HepG2 (cell line): Measurements from ENCODE around the gene MPC1. TPM values are rescaled to one million over a fixed set of nuclear protein-coding genes. Genes with fewer than 3 reads are reported as not detected.

Experiments used
- ATAC-seq: fragments of 200-7000 bp; cut with Tn5 transposase; 3 replicates; pipeline ENCODE4 v1.9.1; 2020; ENCODE audit warnings: mild to moderate bottlenecking, moderate library complexity
- BruUV-seq: library from RNA; stranded (reverse); fragments of 400-500 nt; replicated peaks from 2 replicates; lab custom pipeline; 2021; lab: Mats Ljungman, UMichigan
- CTCF ChIA-PET: fragments of 300-600 bp; formaldehyde crosslinking; extraction: SDS; loops from one replicate; lab custom pipeline; 2021; ENCODE audit warnings: low total read pairs, inconsistent platforms, low intra/inter-chr PET ratio; lab: Yijun Ruan, JAX
- POLR2A ChIA-PET: fragments of 350-600 bp; sonication (Branson Sonifier 250); formaldehyde crosslinking; loops from one replicate; lab custom pipeline; 2020; ENCODE audit warnings: antibody characterized with exemption, inconsistent platforms; lab: Yijun Ruan, JAX
- DNase-seq: peaks from one replicate; pipeline ENCODE4 v3.0.0-alpha.2; 2015; ENCODE audit warnings: low spot score
- FAIRE-seq: peaks from 3 replicates; lab custom pipeline; 2011; peaks lifted over from hg19 to GRCh38; lab: Jason Lieb, UNC
- H2AFZ ChIP-seq: one replicate; pipeline ENCODE4 v1.6.1; 2011; ENCODE audit warnings: low read length, inconsistent platforms
- H3K27ac ChIP-seq: fragments of 300-600 bp; 3 replicates; pipeline ENCODE4 v1.8.0; 2011; ENCODE audit warnings: mixed run types, mild to moderate bottlenecking, mixed read lengths, low read length, inconsistent platforms; ENCODE audit not compliant: insufficient read depth; ENCODE audit errors: extremely low read length
- H3K27me3 ChIP-seq, 2 experiments: fragments of 200-600 bp in 1 of 2; 2 replicates in 1 of 2; 3 replicates in 1 of 2; pipeline versions ENCODE4 v1.6.0 to v1.8.0; 2011; ENCODE audit warnings: low read length in 2 of 2, mild to moderate bottlenecking in 2 of 2, moderate library complexity in 2 of 2, inconsistent platforms in 1 of 2; ENCODE audit not compliant: insufficient read depth in 2 of 2, control insufficient read depth in 1 of 2
- H3K36me3 ChIP-seq, 2 experiments: fragments of 200-600 bp in 1 of 2; replicated peaks in 1 of 2; 2 replicates in 1 of 2; 3 replicates in 1 of 2; pipeline versions ENCODE4 v1.5.1 to v1.8.0; 2011; ENCODE audit warnings: low read length in 2 of 2, inconsistent platforms in 1 of 2; ENCODE audit not compliant: insufficient read depth in 2 of 2, control insufficient read depth in 1 of 2
- H3K4me1 ChIP-seq: 2 replicates; pipeline ENCODE4 v1.5.1; 2012; ENCODE audit warnings: low read length, inconsistent platforms; ENCODE audit not compliant: insufficient read depth
- H3K4me2 ChIP-seq: 2 replicates; pipeline ENCODE4 v1.6.0; 2011; ENCODE audit warnings: low read depth, low read length, inconsistent platforms
- H3K4me3 ChIP-seq, 3 experiments: fragments of 200-600 bp in 1 of 3; sonication (generic), shearing (Covaris generic) in 1 of 3; replicated peaks in 1 of 3; 2 replicates each; pipeline ENCODE4 v1.5.1; 2011 to 2016; ENCODE audit warnings: low read length in 3 of 3, inconsistent platforms in 2 of 3, low read depth in 2 of 3, mild to moderate bottlenecking in 2 of 3, control low read depth in 1 of 3, mixed read lengths in 1 of 3; ENCODE audit not compliant: insufficient read depth in 1 of 3
- H3K79me2 ChIP-seq: one replicate; pipeline ENCODE4 v1.6.1; 2011; ENCODE audit warnings: low read length, inconsistent platforms; ENCODE audit not compliant: insufficient read depth
- H3K9ac ChIP-seq: 2 replicates; pipeline ENCODE4 v1.6.0; 2011; ENCODE audit warnings: mild to moderate bottlenecking, low read depth, low read length, inconsistent platforms; ENCODE audit not compliant: insufficient read depth
- H3K9me3 ChIP-seq: 2 replicates; pipeline ENCODE4 v1.5.1; 2012; ENCODE audit warnings: mild to moderate bottlenecking, low read length
- H4K20me1 ChIP-seq: 2 replicates; pipeline ENCODE4 v1.6.0; 2011; ENCODE audit warnings: inconsistent platforms, mild to moderate bottlenecking, low read length, moderate library complexity; ENCODE audit not compliant: insufficient read depth
- FOXP1 ChIP-seq, 2 experiments: fragments of 450-650 bp in 1 of 2; IDR thresholded peaks; 2 replicates each; pipeline ENCODE4 v1.6.1; 2017 to 2018; ENCODE audit warnings: antibody characterized with exemption in 1 of 2
- GTF3A ChIP-seq: sonication (generic); formaldehyde crosslinking; conservative IDR thresholded peaks from 2 replicates; pipeline ENCODE4 v1.4.0; 2020; ENCODE audit warnings: mild to moderate bottlenecking, missing genetic modification reagents
- HMGA1 ChIP-seq: sonication (generic); formaldehyde crosslinking; conservative IDR thresholded peaks from 2 replicates; pipeline ENCODE4 v1.4.0; 2020; ENCODE audit warnings: missing genetic modification reagents
- KLF12 ChIP-seq: sonication (generic); formaldehyde crosslinking; IDR thresholded peaks from 2 replicates; pipeline ENCODE4 v1.4.0; 2020; ENCODE audit warnings: missing genetic modification reagents, borderline replicate concordance
- PITX1 ChIP-seq: sonication (generic); formaldehyde crosslinking; IDR thresholded peaks from 2 replicates; pipeline ENCODE4 v1.5.1; 2020; ENCODE audit warnings: mild to moderate bottlenecking, missing genetic modification reagents
- SMARCC2 ChIP-seq: fragments of 450-650 bp; IDR thresholded peaks from 2 replicates; pipeline ENCODE4 v1.6.1; 2017; ENCODE audit warnings: antibody characterized with exemption, mild to moderate bottlenecking
- ZBTB7A ChIP-seq: sonication (generic); formaldehyde crosslinking; IDR thresholded peaks from 2 replicates; pipeline ENCODE4 v1.8.0; 2022; ENCODE audit warnings: mild to moderate bottlenecking, missing genetic modification reagents
- ZFP36L1 ChIP-seq: sonication (generic); formaldehyde crosslinking; IDR thresholded peaks from 2 replicates; pipeline ENCODE4 v1.8.0; 2022; ENCODE audit warnings: mild to moderate bottlenecking, missing genetic modification reagents, moderate library complexity
- ZFP37 ChIP-seq: sonication (generic); formaldehyde crosslinking; IDR thresholded peaks from 2 replicates; pipeline ENCODE4 v1.4.0; 2020; ENCODE audit warnings: missing genetic modification reagents, borderline replicate concordance
- ZNF276 ChIP-seq: sonication (generic); formaldehyde crosslinking; IDR thresholded peaks from 2 replicates; pipeline ENCODE4 v1.4.0; 2020; ENCODE audit warnings: mild to moderate bottlenecking, low read depth, missing genetic modification reagents
- ZNF30 ChIP-seq: sonication (generic); formaldehyde crosslinking; IDR thresholded peaks from 2 replicates; pipeline ENCODE4 v1.5.0; 2020; ENCODE audit warnings: mild to moderate bottlenecking, missing genetic modification reagents
- ZNF326 ChIP-seq: sonication (generic); formaldehyde crosslinking; IDR thresholded peaks from 2 replicates; pipeline ENCODE4 v1.4.0; 2020; ENCODE audit warnings: missing genetic modification reagents, borderline replicate concordance
- ZNF44 ChIP-seq: sonication (generic); formaldehyde crosslinking; IDR thresholded peaks from 2 replicates; pipeline ENCODE4 v1.5.1; 2020; ENCODE audit warnings: mild to moderate bottlenecking, missing genetic modification reagents
- ZNF513 ChIP-seq: sonication (generic); formaldehyde crosslinking; conservative IDR thresholded peaks from 2 replicates; pipeline ENCODE4 v1.5.0; 2020; ENCODE audit warnings: missing genetic modification reagents
- ZNF546 ChIP-seq: sonication (generic); formaldehyde crosslinking; conservative IDR thresholded peaks from 2 replicates; pipeline ENCODE4 v1.8.1; 2023; ENCODE audit warnings: mild to moderate bottlenecking, missing genetic modification reagents
- ZNF572 ChIP-seq: sonication (generic); formaldehyde crosslinking; IDR thresholded peaks from 2 replicates; pipeline ENCODE4 v1.5.1; 2020; ENCODE audit warnings: mild to moderate bottlenecking, missing genetic modification reagents
- ZNF841 ChIP-seq: sonication (generic); formaldehyde crosslinking; IDR thresholded peaks from 2 replicates; pipeline ENCODE4 v1.8.1; 2023; ENCODE audit warnings: missing genetic modification reagents, borderline replicate concordance
- ZUFSP ChIP-seq: sonication (generic); formaldehyde crosslinking; IDR thresholded peaks from 2 replicates; pipeline ENCODE4 v1.9.0; 2021; ENCODE audit warnings: missing genetic modification reagents, mild to moderate bottlenecking, borderline replicate concordance
- WGBS: methylation state at CpG from one replicate; pipeline ENCODE4 v1.1.6; 2017; ENCODE audit warnings: low lambda C conversion rate; 5-methylcytosine and 5-hydroxymethylcytosine counted together
- in situ Hi-C: cut with HindIII; loops from 2 replicates; pipeline ENCODE4 v1.10.0; 2017; ENCODE audit warnings: low pct_unique_long_range_greater_than_20kb; ENCODE audit not compliant: extremely low pct_ligation_motif_present
- intact Hi-C: fragments of 100-400 bp; cut with micrococcal nuclease; formaldehyde crosslinking; loops from one replicate; pipeline ENCODE4 v1.10.0; 2022; ENCODE audit not compliant: unreplicated experiment
- polyA plus RNA-seq, 8 experiments: library from polyadenylated mRNA; depleted of rRNA in 3 of 8; stranded (reverse) in 7 of 8; unstranded in 1 of 8; fragments of >200 nt; fragmentation: Illumina TruSeq in 4 of 8; extraction: Trizol in 4 of 8; gene quantifications; 2 replicates each; pipeline versions ENCODE4 v1.2.1 to v1.2.3, GENCODE V29; 2011 to 2016; ENCODE audit warnings: low read depth in 4 of 8, missing spikeins in 1 of 8, mixed read lengths in 1 of 8; ENCODE audit not compliant: insufficient read depth in 1 of 8
- total RNA-seq, 5 experiments: library from RNA; depleted of rRNA; stranded (reverse); fragments of >200 nt; fragmentation: Illumina TruSeq; extraction: Trizol; gene quantifications; 2 replicates each; pipeline ENCODE4 v1.2.3, GENCODE V29; 2016; ENCODE audit warnings: low read depth in 1 of 5

The MPC1 gene
- total and polyA plus RNA-seq, 2 of the 13 experiments (the other 11 are each of a cell fraction or from before 2014, with no cell fraction given) = 189 to 214 TPM

- WGBS = 1% methylated on average over 5 of the region's 5 CpGs
- no peaks in the 10 kb centered on the region for H3K36me3 ChIP-seq
- H3K9me3 ChIP-seq = no peaks in the 10 kb centered on the region
- DNase-seq (peak; percentile 90), FAIRE-seq (peak; percentile 91), ATAC-seq (peak; percentile 68)
- no peaks in the 10 kb centered on the region for H3K27me3 ChIP-seq
- intact Hi-C loops (no loop called here), in situ Hi-C loops (no loop called here)
- peak overlapping the region; percentile 10 to 25 (median 17); a peak in 3 of 6 replicates for H3K4me3 ChIP-seq
- no peaks in the 10 kb centered on the region for H4K20me1 ChIP-seq
- peak overlapping the region; percentile 54 for H3K9ac ChIP-seq
- no peak overlapping the region for H2AFZ ChIP-seq
- H3K27ac ChIP-seq = peak overlapping the region; percentile 93
- ChIA-PET POLR2A (interaction anchor here (1.3 to 3.8 kb wide), 5 partner anchors 10 to 57 kb away, joined by 4 to 36 read pairs (median 15); partner anchors contain the start of gene SFT2D1), CTCF (interaction anchor here (1.0 kb wide), 1 partner anchor 13 kb away, joined by 3 read pairs; no protein-coding TSS in a partner anchor)
- H3K79me2 ChIP-seq = peaks cover 6% of the 10 kb centered on the region
- peaks cover 81% of the 10 kb centered on the region for H3K4me1 ChIP-seq
- no TSS peak for BruUV-seq
- peak overlapping the region; percentile 73 for H3K4me2 ChIP-seq
- TF ChIP-seq ZNF841 (CRISPR knock-in tag) (no peak), ZFP36L1 (CRISPR knock-in tag) (peak; percentile 47; the same call in 1 of the 2 replicates), HMGA1 (no peak), ZNF44 (peak; percentile 59; the same call in 1 of the 2 replicates), GTF3A (no peak), PITX1 (peak; percentile 92), ZNF513 (no peak), ZUFSP (CRISPR knock-in tag) (no peak), FOXP1 (IDR thresholded peaks at IDR 0.05) (no peak), FOXP1 (CRISPR knock-in tag; IDR thresholded peaks at IDR 0.05) (peak; percentile 90), ZNF276 (CRISPR knock-in tag) (peak; percentile 72; the same call in 1 of the 2 replicates), ZFP37 (CRISPR knock-in tag) (0 out of 2 replicates have a peak, but pooled peaks have one; percentile 71), ZNF546 (CRISPR knock-in tag) (no peak; the same call in 1 of the 2 replicates), ZNF326 (CRISPR knock-in tag) (no peak), ZNF30 (CRISPR knock-in tag) (no peak), KLF12 (CRISPR knock-in tag) (peak; percentile 56; the same call in 1 of the 2 replicates), ZBTB7A (CRISPR knock-in tag) (no peak), ZNF572 (CRISPR knock-in tag) (no peak), SMARCC2 (no peak)
Measured at GRCh38 chr6:166387642-166388289, 5.0 kb upstream of the MPC1 start.
